Heart left ventricle (tissue), 16 donors: Measurements from ENCODE around the gene SFN. TPM values are rescaled to one million over a fixed set of nuclear protein-coding genes. Genes with fewer than 3 reads are reported as not detected.

Experiments
- ATAC-seq, 4 donors: fragments of 200-7000 bp; cut with Tn5 transposase; one replicate each; pipeline ENCODE4 v1.9.1; 2020 to 2022; ENCODE audit warnings: moderate library complexity in 4 of 4, mild to moderate bottlenecking in 3 of 4, moderate number of reproducible peaks in 1 of 4
- DNase-seq, 5 donors: peaks; one replicate each; pipeline ENCODE4 v3.0.0-alpha.2; 2020
- H3K27ac ChIP-seq, 12 donors: fragments of 200-600 bp; sonication (generic) in 4 of 12; one replicate each; pipeline versions ENCODE4 v1.5.0 to v1.8.0; 2016 to 2022; ENCODE audit warnings: mild to moderate bottlenecking in 2 of 12
- H3K27me3 ChIP-seq, 9 donors: fragments of 200-600 bp; sonication (generic) in 2 of 9; one replicate each; pipeline versions ENCODE4 v1.5.1 to v1.8.0; 2016 to 2022; ENCODE audit warnings: mild to moderate bottlenecking in 3 of 9
- H3K36me3 ChIP-seq, 9 donors: fragments of 200-600 bp; sonication (generic) in 2 of 9; one replicate each; pipeline versions ENCODE4 v1.5.0 to v1.8.0; 2018 to 2022; ENCODE audit warnings: mild to moderate bottlenecking in 2 of 9
- H3K4me1 ChIP-seq, 12 donors: fragments of 200-600 bp; sonication (generic) in 4 of 12; one replicate each; pipeline versions ENCODE4 v1.5.0 to v1.8.0; 2016 to 2022; ENCODE audit warnings: mild to moderate bottlenecking in 3 of 12
- H3K4me3 ChIP-seq, 12 donors: fragments of 200-600 bp; sonication (generic) in 4 of 12; one replicate each; pipeline versions ENCODE4 v1.5.0 to v1.8.0; 2017 to 2022; ENCODE audit warnings: mild to moderate bottlenecking in 9 of 12, moderate library complexity in 4 of 12
- H3K9me3 ChIP-seq, 12 donors: fragments of 200-600 bp; sonication (generic) in 4 of 12; one replicate each; pipeline versions ENCODE4 v1.5.0 to v1.8.0; 2016 to 2022; ENCODE audit warnings: mild to moderate bottlenecking in 1 of 12
- CTCF ChIP-seq, 12 donors: fragments of 200-600 bp; sonication (generic) in 4 of 12; IDR thresholded peaks; one replicate each; pipeline versions ENCODE4 v1.5.0 to v1.8.0; 2018 to 2022; ENCODE audit warnings: antibody characterized with exemption in 12 of 12, mild to moderate bottlenecking in 5 of 12
- POLR2A ChIP-seq, 2 donors: fragments of 450-650 bp; IDR thresholded peaks; one replicate each; pipeline ENCODE4 v1.6.1; 2017; ENCODE audit warnings: antibody characterized with exemption in 2 of 2, mild to moderate bottlenecking in 2 of 2, moderate library complexity in 2 of 2
- WGBS, 4 donors: extraction: QIAGEN DNeasy Blood & Tissue Kit in 2 of 4; methylation state at CpG; one replicate each; pipeline versions ENCODE4 v1.1.5 to v1.1.7; 2013 to 2018; 5-methylcytosine and 5-hydroxymethylcytosine counted together
- intact Hi-C, 10 donors: fragments of 100-400 bp; cut with DNase I; formaldehyde crosslinking; loops; one replicate each; pipeline versions ENCODE4 v1.11.1 to v1.14.2; 2022
- polyA plus RNA-seq, 2 donors: library from polyadenylated mRNA; stranded (reverse); fragments of 200-250 nt; gene quantifications; one replicate each; pipeline ENCODE4 v1.2.3, GENCODE V29; 2013
- total RNA-seq, 9 donors: library from RNA; depleted of rRNA in 2 of 9; stranded (reverse); fragments of >200 nt in 2 of 9; fragmentation: NEBNext Ultra II Directional in 3 of 9; extraction: Animal tissue kit (Norgen Biotek cat#: 25700) in 3 of 9; gene quantifications; one replicate each; pipeline versions ENCODE4 v1.1.0 to v1.2.4, GENCODE V29; 2016 to 2023
- donor health status: ischemic (EF 13 %, LVEDD 7.1; RV severe dilation, severe dysfunction).
- donor health status: healthy with polysubstance abuse.
- donor health status: DM: no; HTN: yes; CAD: no.
- donor health status: DM: no; HTN: no; CAD: no.
- donor health status: ischemic (EF 25% LVEDD 6.9; RV normal size, moderate dysfunction).
- donor health status: ischemic (EF 25% LVEDD 5.7; RV mildly dilated, moderate dysfunction).
- donor health status: healthy.
- donor health status: DM: yes; HTN: yes; CAD: no.
- donor health status: ischemic (EF 35%, LVEDD 5.7; RV mildly dilated, moderate dysfunction).
- donor health status: nonischemic (EF 11% LVEDD 7.7; RV severe dilation, severe dysfunction).
- donor health status: DM: yes; HTN: yes; CAD: no.
- donor health status: PGD.
- donor health status: ischemic (EF 29% LVEDD 5.4; RV normal size, mild dysfunction).
- donor health status: nonischemic (EF 23%, LVEDD 6.1; RV moderate dilation, normal function).

Gene SFN
- total and polyA plus RNA-seq, 11 donors, result 0.11 to 0.42 (median 0.31) TPM; not detected in 7

GRCh38 chr1:26838474-26839338 is 24.2 kb upstream of the SFN start:
- peak overlapping the region in 1 of 12 donors; percentile 45 for H3K27ac ChIP-seq
- H3K27me3 ChIP-seq, result no peaks in the 10 kb centered on the region
- no peak for TF ChIP-seq POLR2A (IDR thresholded peaks at IDR 0.05)
- no peak for TF ChIP-seq CTCF (IDR thresholded peaks at IDR 0.05)
- H3K9me3 ChIP-seq, result no peaks in the 10 kb centered on the region
- H3K4me1 ChIP-seq, result peaks cover 0 to 26% (median 0%) of the 10 kb centered on the region in 12 donors
- intact Hi-C loops, result no loop called here
- peaks cover 0 to 92% (median 77%) of the 10 kb centered on the region in 9 donors for H3K36me3 ChIP-seq
- no peak overlapping the region for H3K4me3 ChIP-seq
- 55 to 74% (median 65%) methylated on average over 8 of the region's 8 CpGs for WGBS, 4 donors
- DNase-seq (peak in 1 of 5 donors; percentile 51), ATAC-seq (peak in 1 of 4 donors; percentile 41)

- Histone ChIP-seq H3K9me3 (no peaks in the 10 kb centered on the region), H3K27me3 (no peaks in the 10 kb centered on the region), H3K4me3 (no peak overlapping the region), H3K36me3 (peaks cover 0 to 92% (median 76%) of the 10 kb centered on the region in 9 donors), H3K4me1 (peaks cover 0 to 19% (median 0%) of the 10 kb centered on the region in 12 donors), H3K27ac (peak overlapping the region in 1 of 12 donors; percentile 45)
- TF ChIP-seq POLR2A (IDR thresholded peaks at IDR 0.05) (no peak), CTCF (IDR thresholded peaks at IDR 0.05) (no peak)
- DNase-seq (no peak), ATAC-seq (no peak)
- intact Hi-C loops, result no loop called here
- 77 to 96% (median 92%) methylated on average over 1 of the region's 1 CpG for WGBS, 4 donors
These were observed 23.6 kb upstream of the SFN start for GRCh38 chr1:26839339-26839722.

GRCh38 chr1:26839779-26840178 is 23.2 kb upstream of the SFN start:
- intact Hi-C loops, result no loop called here
- no peak overlapping the region for H3K27ac ChIP-seq

More at GRCh38 chr1:26839779-26840178, 23.2 kb upstream of the SFN start:
- peaks cover 0 to 89% (median 71%) of the 10 kb centered on the region in 9 donors for H3K36me3 ChIP-seq
- H3K4me1 ChIP-seq, result peaks cover 0 to 17% (median 0%) of the 10 kb centered on the region in 12 donors
- H3K9me3 ChIP-seq, result no peaks in the 10 kb centered on the region
- DNase-seq (no peak), ATAC-seq (no peak)
- TF ChIP-seq CTCF (IDR thresholded peaks at IDR 0.05) (no peak), POLR2A (IDR thresholded peaks at IDR 0.05) (no peak)
- 84 to 92% (median 89%) methylated on average over 5 to 6 of the region's 6 CpGs for WGBS, 4 donors
- H3K4me3 ChIP-seq, result no peak overlapping the region
- H3K27me3 ChIP-seq, result no peaks in the 10 kb centered on the region
